Measurements from ENCODE around the gene PLEKHB1. TPM values are rescaled to one million over a fixed set of nuclear protein-coding genes. Genes with fewer than 3 reads are reported as not detected.
A peak's percentile ranks its signal among the peaks of the same experiment; 100 is the strongest.

The PLEKHB1 gene
- total RNA-seq, 1 donor from 2014 or later = 16.9 TPM

DNA sequence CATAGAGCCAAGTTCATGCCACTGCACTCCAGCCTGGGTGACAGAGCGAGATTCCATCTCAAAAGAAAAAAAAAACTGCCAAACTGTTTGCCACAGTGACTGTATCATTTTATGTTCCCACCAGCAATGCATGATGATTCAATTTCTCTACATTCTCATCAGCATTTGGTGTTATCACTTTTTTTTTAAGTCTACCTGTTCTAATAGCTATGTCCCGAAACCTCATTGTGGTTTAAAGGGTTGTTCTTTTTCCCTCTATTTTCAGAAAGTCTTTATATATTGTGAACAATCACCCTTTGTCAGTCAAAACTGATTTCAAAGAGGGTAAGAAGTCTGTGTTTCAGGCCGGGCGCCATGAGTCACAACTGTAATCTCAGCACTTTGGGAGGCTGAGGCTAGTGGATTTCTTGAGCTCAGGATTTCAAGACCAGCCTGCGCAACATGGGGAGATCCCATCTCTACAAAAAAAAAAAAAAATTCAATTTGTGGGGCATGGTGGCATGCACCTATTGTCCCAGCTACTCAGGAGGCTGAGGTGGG is 33.7 kb upstream of the PLEKHB1 start:
- no peak overlapping the region for H3K4me3 Mint-ChIP-seq (ENCODE audit: unreplicated experiment)
- H3K9me3 Mint-ChIP-seq (ENCODE audit: unreplicated experiment) = no peaks in the 10 kb centered on the region
- TF ChIP-seq, protein P1, sequence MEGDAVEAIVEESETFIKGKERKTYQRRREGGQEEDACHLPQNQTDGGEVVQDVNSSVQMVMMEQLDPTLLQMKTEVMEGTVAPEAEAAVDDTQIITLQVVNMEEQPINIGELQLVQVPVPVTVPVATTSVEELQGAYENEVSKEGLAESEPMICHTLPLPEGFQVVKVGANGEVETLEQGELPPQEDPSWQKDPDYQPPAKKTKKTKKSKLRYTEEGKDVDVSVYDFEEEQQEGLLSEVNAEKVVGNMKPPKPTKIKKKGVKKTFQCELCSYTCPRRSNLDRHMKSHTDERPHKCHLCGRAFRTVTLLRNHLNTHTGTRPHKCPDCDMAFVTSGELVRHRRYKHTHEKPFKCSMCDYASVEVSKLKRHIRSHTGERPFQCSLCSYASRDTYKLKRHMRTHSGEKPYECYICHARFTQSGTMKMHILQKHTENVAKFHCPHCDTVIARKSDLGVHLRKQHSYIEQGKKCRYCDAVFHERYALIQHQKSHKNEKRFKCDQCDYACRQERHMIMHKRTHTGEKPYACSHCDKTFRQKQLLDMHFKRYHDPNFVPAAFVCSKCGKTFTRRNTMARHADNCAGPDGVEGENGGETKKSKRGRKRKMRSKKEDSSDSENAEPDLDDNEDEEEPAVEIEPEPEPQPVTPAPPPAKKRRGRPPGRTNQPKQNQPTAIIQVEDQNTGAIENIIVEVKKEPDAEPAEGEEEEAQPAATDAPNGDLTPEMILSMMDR (IDR thresholded peaks at IDR 0.05; ENCODE audit: unreplicated experiment) = no peak
- peaks cover 3% of the 10 kb centered on the region for H3K36me3 Mint-ChIP-seq (ENCODE audit: low read depth, unreplicated experiment)
- peaks cover 1% of the 10 kb centered on the region for H3K27me3 Mint-ChIP-seq (ENCODE audit: unreplicated experiment)
- no peaks in the 10 kb centered on the region for H3K4me1 Mint-ChIP-seq (ENCODE audit: unreplicated experiment)
- no peak overlapping the region for H3K27ac Mint-ChIP-seq (ENCODE audit: unreplicated experiment)
- DNase-seq (ENCODE audit: low spot score) = no peak

DNA sequence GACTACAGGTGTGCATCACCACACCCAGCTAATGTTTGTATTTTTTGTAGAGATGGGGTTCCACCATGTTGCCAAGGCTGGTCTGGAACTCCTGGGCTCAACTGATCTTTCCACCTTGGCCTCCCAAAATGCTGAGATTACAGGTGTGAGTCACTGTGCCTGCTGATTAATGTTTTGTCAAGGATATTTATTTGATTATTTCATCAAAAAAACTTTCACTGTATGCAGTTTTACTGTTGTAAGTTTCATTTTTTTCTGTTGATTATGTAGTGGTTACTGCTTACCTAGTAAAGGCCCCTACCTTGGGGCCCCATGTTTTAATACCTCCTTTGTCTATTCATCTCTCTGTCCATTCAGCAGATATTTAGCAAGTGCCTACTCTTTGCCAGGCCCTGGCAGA is 31.8 kb upstream of the PLEKHB1 start:
- TF ChIP-seq, protein P1 (IDR thresholded peaks at IDR 0.05; ENCODE audit: unreplicated experiment) = no peak
- H3K27me3 Mint-ChIP-seq (ENCODE audit: unreplicated experiment) = peaks cover 1% of the 10 kb centered on the region
- no peak for DNase-seq (ENCODE audit: low spot score)
- no peaks in the 10 kb centered on the region for H3K4me1 Mint-ChIP-seq (ENCODE audit: unreplicated experiment)
- H3K4me3 Mint-ChIP-seq (ENCODE audit: unreplicated experiment) = no peak overlapping the region
- no peak overlapping the region for H3K27ac Mint-ChIP-seq (ENCODE audit: unreplicated experiment)
- H3K36me3 Mint-ChIP-seq (ENCODE audit: low read depth, unreplicated experiment) = peaks cover 3% of the 10 kb centered on the region
- H3K9me3 Mint-ChIP-seq (ENCODE audit: unreplicated experiment) = no peaks in the 10 kb centered on the region

DNA sequence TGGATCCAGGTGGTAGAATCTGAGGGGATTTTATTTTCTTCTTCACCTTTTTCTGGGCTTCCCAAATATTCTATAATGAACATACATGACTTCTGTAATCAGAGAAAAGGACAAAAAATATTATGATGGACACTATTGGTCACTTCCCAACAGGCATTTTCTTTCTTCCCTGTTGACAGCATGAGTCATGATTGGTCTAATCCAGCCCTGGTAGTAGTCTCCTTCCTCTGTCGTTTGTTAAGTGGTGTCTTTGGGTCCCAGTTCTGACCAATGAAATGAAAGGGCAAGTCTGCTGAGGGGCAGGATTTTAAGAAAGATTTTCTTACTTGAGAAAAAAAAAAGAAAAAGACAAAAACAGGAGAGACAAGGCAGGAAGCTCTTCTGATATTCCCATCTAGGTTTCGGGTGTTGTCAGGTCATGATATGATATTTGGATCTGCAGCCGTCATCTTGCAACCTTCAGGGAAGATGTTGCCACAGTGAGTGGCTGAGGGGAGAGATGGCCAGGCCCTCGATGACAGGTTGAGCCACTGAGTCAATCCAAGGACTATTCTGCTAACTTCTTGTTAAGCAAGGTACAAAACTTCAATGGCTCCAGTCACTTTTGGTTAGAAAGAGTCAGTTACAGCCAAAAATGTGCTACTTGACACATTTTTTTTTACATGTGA is 23.3 kb upstream of the PLEKHB1 start:
- no peaks in the 10 kb centered on the region for H3K9me3 Mint-ChIP-seq (ENCODE audit: unreplicated experiment)
- H3K36me3 Mint-ChIP-seq (ENCODE audit: low read depth, unreplicated experiment) = no peaks in the 10 kb centered on the region
- H3K27me3 Mint-ChIP-seq (ENCODE audit: unreplicated experiment) = no peaks in the 10 kb centered on the region
- no peaks in the 10 kb centered on the region for H3K4me1 Mint-ChIP-seq (ENCODE audit: unreplicated experiment)
- TF ChIP-seq, protein P1 (IDR thresholded peaks at IDR 0.05; ENCODE audit: unreplicated experiment) = no peak
- H3K4me3 Mint-ChIP-seq (ENCODE audit: unreplicated experiment) = no peak overlapping the region
- no peak for DNase-seq (ENCODE audit: low spot score)
- no peak overlapping the region for H3K27ac Mint-ChIP-seq (ENCODE audit: unreplicated experiment)

DNA sequence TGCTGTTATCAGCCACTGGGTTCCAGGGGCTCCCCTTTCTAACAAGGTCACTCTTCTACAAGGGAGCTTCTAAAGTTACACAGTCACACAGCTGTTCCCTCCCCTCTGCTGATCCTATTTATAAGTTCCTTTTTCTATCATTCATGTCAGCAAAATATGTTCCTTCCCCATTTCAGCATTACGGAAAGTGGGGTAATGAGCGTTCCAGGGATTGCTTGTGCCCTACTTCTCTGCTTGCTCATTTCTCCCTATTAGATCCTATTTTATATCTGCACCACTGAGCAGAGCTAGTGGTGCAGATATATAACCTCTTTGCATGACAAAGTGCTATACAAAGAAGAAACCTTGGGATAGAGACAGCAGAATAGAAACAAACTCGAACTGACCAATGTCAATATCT is 22.7 kb upstream of the PLEKHB1 start:
- TF ChIP-seq, protein P1 (IDR thresholded peaks at IDR 0.05; ENCODE audit: unreplicated experiment) = no peak
- Mint-ChIP-seq H3K36me3 (ENCODE audit: low read depth, unreplicated experiment) (no peaks in the 10 kb centered on the region), H3K27me3 (ENCODE audit: unreplicated experiment) (no peaks in the 10 kb centered on the region), H3K27ac (ENCODE audit: unreplicated experiment) (no peak overlapping the region), H3K4me3 (ENCODE audit: unreplicated experiment) (no peak overlapping the region), H3K4me1 (ENCODE audit: unreplicated experiment) (no peaks in the 10 kb centered on the region), H3K9me3 (ENCODE audit: unreplicated experiment) (no peaks in the 10 kb centered on the region)
- no peak for DNase-seq (ENCODE audit: low spot score)

DNA sequence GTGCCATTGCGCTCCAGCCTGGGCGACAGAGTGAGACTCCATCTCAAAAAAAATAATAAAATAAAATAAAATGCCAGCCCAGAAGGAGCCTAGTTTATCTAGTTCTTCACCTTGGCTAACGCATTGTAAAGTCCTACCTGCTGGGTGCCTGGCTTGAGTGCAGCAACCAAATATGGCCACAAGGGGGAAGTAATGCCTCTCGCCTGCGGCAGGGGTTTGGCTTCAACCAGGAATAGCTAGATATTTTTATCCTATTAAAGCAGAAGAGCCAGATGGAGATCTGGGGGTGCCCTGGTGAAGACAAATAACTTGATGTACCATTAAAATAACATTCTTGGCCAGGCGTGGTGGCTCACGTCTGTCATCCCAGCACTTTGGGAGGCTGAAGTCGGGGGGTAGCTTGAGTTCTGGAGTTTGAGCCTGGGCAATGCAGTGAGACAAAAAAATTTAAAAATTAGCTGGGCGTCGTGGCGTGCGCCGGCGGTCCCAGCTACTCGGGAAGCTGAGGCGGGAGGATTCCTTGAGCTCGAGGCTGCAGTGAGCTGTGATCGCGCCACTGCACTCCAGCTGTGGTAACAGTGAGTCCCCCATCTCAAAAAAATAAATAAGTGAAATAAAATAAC is 20.6 kb upstream of the PLEKHB1 start:
- no peaks in the 10 kb centered on the region for H3K4me1 Mint-ChIP-seq (ENCODE audit: unreplicated experiment)
- H3K4me3 Mint-ChIP-seq (ENCODE audit: unreplicated experiment) = no peak overlapping the region

More for the DNA sequence above, 20.6 kb upstream of the PLEKHB1 start:
- DNase-seq (ENCODE audit: low spot score) = peak; percentile 78
- no peaks in the 10 kb centered on the region for H3K9me3 Mint-ChIP-seq (ENCODE audit: unreplicated experiment)
- TF ChIP-seq, protein P1 (IDR thresholded peaks at IDR 0.05; ENCODE audit: unreplicated experiment) = peak; percentile 86
- H3K27me3 Mint-ChIP-seq (ENCODE audit: unreplicated experiment) = no peaks in the 10 kb centered on the region
- no peak overlapping the region for H3K27ac Mint-ChIP-seq (ENCODE audit: unreplicated experiment)
- H3K36me3 Mint-ChIP-seq (ENCODE audit: low read depth, unreplicated experiment) = no peaks in the 10 kb centered on the region

Measured in endothelial cell (in vitro differentiated cells).